Measurements from ENCODE around the gene CDC42EP4. TPM values are rescaled to one million over a fixed set of nuclear protein-coding genes. Genes with fewer than 3 reads are reported as not detected.

CDC42EP4 gene
- total and polyA plus RNA-seq, 9 of the 15 experiments (the other 6 are each of a cell fraction or from before 2014, with no cell fraction given) = 0.65 to 20.8 (median 12.3) TPM

DNA sequence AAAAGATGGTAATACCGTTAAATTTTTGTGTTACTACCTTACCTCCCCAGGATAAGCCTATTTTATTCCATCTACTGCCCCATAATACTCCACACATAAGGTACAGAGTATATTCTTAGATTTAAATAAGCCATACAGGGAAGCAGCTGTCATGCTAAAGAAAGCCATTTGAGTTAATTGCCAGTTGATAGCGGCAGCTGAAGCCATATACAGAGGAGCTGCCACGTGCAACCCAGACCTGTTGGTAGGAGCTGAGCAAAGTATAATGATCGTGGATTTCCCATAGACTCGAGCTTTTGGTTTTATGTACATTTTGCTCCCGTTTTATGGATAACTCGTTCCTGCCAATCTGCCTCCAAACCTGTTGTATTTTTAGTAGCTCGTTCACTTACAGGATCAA is 62.1 kb downstream of the CDC42EP4 start (continued):
- TF ChIP-seq, protein P1, sequence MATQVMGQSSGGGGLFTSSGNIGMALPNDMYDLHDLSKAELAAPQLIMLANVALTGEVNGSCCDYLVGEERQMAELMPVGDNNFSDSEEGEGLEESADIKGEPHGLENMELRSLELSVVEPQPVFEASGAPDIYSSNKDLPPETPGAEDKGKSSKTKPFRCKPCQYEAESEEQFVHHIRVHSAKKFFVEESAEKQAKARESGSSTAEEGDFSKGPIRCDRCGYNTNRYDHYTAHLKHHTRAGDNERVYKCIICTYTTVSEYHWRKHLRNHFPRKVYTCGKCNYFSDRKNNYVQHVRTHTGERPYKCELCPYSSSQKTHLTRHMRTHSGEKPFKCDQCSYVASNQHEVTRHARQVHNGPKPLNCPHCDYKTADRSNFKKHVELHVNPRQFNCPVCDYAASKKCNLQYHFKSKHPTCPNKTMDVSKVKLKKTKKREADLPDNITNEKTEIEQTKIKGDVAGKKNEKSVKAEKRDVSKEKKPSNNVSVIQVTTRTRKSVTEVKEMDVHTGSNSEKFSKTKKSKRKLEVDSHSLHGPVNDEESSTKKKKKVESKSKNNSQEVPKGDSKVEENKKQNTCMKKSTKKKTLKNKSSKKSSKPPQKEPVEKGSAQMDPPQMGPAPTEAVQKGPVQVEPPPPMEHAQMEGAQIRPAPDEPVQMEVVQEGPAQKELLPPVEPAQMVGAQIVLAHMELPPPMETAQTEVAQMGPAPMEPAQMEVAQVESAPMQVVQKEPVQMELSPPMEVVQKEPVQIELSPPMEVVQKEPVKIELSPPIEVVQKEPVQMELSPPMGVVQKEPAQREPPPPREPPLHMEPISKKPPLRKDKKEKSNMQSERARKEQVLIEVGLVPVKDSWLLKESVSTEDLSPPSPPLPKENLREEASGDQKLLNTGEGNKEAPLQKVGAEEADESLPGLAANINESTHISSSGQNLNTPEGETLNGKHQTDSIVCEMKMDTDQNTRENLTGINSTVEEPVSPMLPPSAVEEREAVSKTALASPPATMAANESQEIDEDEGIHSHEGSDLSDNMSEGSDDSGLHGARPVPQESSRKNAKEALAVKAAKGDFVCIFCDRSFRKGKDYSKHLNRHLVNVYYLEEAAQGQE (IDR thresholded peaks at IDR 0.05; ENCODE audit: borderline replicate concordance) = no peak
- TF ChIP-seq, protein P1 (CRISPR knock-in tag; IDR thresholded peaks at IDR 0.05; ENCODE audit: low read depth) = no peak
- no peak for TF ChIP-seq ERF (CRISPR knock-in tag; IDR thresholded peaks at IDR 0.05)
- TF ChIP-seq, protein P2, sequence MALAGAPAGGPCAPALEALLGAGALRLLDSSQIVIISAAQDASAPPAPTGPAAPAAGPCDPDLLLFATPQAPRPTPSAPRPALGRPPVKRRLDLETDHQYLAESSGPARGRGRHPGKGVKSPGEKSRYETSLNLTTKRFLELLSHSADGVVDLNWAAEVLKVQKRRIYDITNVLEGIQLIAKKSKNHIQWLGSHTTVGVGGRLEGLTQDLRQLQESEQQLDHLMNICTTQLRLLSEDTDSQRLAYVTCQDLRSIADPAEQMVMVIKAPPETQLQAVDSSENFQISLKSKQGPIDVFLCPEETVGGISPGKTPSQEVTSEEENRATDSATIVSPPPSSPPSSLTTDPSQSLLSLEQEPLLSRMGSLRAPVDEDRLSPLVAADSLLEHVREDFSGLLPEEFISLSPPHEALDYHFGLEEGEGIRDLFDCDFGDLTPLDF (CRISPR knock-in tag; IDR thresholded peaks at IDR 0.05) = no peak
- TF ChIP-seq PYGO2 (tag; IDR thresholded peaks at IDR 0.05) = no peak
- no peak for TF ChIP-seq ZBED1 (IDR thresholded peaks at IDR 0.05)
